NCI-H146 treated with DMSO at 0.1 percent for 48 hours (cell line): ENCODE results near the gene GRAMD1B.

ENCODE experiments used
- DNase-seq: peaks from one replicate; lab custom pipeline; 2025; ENCODE audit not compliant: unreplicated experiment; lab: John Stamatoyannopoulos, UW

GRAMD1B gene

GRCh38 chr11:123531325-123531724 is 101.3 kb downstream of the GRAMD1B start:
- DNase-seq, result no peak

- no peak for DNase-seq
Observed at GRCh38 chr11:123532131-123532530, 102.1 kb downstream of the GRAMD1B start.

DNA sequence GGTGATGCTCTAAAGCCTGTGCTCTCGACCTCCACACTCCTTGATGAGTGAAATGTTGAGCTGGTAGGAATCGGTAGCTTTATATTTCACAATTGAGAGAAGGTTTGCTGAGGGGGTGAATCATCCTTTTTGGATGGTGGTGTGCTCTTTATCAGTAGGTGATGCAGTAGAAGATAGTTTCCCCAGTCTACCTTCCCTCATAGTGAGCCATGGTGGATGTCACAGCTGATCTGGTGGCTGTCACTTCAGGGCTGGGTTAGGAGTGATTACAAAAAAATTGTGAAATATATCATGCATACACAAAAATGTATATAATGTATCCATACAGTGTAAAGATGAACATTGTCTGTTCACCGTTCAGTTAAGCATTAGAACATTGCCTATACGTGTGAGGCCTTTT is 105.3 kb downstream of the GRAMD1B start:
- DNase-seq, result no peak

DNA sequence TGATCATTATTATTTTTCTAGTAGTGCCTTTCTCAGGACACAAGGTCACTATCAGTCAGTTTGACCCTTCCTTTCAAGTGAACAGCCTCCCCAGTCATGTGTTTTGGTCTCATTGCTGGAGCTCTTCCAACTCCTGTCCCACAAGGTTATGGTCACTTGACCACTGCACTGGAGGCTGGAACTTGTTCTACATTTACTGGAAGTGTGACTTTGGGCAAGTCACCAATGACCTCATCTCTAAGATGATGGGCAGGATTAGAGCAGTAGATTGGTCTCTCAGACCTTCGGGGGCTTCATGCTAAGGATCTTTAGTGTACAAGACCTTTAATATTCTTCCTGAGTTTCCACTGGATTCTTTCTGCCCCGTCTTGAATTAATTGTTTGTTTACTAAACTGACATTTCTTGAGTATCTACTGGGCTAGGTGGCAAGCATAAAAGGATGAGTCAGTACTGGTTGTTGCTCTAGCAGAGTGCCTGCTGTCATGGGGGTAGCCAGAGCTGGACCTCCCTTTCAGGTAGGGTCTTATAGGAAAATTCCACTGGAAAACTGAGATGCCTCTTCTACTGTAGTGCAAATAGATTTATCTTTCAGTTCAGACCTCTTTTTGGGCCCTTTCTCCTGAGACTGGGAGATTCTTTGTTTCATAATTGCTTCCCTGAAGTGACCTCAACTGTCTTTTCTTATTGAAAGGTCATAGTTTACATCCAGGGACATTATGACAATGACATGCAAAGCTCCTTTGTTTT is 106.8 kb downstream of the GRAMD1B start:
- DNase-seq, result no peak

DNA sequence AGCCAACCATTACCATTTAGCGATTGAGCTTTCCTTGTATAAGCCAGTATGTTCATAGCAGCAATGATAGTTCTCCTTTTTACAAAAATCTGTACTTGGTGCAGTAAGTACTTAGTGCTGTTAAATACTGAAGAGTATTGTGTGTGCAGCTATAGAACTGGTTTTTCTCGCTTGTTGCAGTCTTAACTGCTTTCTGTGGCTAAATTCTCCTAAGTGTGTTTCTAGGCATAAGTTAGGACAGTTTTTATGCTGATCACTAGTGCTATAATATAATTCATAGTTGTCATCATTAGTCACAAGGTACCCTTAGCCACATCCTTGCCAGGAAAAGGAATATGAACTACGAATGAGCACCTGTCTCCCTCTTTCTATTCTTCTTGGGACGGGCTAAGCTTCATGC is 107.7 kb downstream of the GRAMD1B start:
- DNase-seq, result no peak

GRCh38 chr11:123543797-123544196 is 113.7 kb downstream of the GRAMD1B start:
- no peak for DNase-seq

DNA sequence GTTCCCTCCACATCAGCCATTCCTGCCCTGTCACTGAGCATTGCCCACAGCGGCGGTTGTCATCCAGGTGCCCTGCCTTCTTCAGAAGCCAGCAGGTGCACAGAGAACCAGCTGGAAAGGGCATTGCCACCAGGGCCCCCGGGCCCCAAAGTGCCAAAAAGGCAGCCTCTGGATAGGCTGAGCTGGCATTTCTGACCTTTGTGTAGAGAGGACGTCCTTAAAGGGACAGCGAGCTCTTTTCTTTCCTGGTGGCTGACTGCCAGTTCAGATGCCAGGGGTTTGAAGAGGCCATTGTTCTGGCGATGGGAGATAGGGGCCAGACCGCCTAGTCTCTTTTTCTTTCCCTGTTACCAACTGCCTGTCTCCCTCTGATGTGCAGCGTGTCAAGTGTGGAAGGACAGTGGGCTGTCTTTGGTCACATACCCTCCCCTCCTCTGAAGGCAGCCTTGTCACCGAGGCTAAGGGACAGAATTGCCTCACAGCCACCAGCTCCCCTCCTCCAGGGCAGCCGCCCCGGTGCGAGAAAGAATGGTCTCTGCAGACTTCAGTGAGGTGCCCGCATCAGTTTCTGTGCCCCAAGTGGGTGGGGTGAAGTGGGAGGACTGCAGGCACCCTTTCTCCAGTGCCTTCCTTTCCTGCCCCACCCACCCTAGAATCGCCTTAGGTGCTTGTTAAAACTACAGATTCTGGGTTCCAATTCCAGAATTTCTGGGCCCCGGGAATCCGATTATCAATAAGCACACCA is 114.7 kb downstream of the GRAMD1B start:
- no peak for DNase-seq

DNA sequence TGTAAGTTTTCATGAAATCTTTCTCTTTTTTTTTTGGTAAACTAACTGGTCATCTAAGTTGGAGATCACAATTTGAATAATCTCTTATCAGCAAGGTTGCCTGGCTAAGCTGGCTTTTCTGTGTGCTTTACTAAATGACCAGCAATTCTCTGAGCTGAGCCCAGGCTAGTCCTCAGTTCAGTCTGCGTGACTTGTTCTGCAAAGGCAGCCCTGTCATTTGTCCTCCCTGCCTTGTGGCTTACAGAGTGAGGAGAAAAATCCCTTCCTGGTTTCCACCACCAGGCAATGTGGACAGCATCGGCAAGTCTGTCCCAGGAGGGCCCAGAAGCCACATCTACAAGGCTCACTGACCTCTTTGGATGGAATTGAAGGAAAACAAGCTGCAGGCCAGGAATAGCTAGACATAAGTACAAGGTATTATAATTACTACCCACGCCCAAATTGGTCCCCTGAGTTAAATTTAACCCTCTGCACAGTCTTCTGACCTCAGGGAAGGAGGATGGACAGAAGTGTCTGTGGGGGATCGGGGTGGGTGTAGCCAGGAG is 115.7 kb downstream of the GRAMD1B start:
- DNase-seq, result no peak

- no peak for DNase-seq
Observed at GRCh38 chr11:123546515-123546914, 116.4 kb downstream of the GRAMD1B start.

DNA sequence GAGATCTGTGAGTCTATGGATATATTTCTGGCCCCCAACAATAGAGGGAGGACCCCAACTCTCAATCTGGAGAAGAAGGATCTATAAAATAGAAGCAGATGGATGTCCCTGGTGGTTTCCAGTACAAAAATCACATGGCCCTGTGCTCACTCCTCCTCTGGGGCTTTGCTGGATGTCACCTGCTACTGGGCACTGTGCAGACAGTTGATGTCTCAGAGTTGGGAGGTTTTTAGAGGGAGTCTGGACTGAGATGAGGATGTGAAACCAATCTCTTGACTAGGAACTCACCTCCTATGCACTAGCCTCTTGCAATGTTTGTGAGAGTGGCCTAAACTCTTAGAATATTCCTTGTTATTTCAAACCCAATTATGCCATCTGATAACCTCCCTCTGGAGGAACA is 117.1 kb downstream of the GRAMD1B start:
- no peak for DNase-seq

DNA sequence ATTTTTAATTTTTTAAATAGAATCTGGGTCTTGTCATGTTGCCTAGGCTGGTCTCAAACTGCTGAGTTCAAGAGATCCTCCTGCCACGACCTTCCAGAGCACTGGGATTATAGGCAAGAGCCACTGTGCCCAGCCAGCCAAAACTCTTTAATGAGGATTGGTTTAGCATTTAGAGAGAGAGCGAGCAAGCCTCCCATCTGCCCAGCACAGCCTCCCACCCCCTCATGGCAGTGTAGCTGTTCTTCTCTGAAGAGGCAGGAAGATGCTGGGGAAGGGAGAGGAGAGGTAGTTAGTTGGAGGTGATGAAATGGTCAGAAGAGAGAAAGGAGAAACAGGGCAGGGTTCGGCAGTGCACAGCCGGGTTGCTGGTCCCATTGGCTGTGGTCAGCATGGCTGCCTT is 118.7 kb downstream of the GRAMD1B start:
- no peak for DNase-seq

DNA sequence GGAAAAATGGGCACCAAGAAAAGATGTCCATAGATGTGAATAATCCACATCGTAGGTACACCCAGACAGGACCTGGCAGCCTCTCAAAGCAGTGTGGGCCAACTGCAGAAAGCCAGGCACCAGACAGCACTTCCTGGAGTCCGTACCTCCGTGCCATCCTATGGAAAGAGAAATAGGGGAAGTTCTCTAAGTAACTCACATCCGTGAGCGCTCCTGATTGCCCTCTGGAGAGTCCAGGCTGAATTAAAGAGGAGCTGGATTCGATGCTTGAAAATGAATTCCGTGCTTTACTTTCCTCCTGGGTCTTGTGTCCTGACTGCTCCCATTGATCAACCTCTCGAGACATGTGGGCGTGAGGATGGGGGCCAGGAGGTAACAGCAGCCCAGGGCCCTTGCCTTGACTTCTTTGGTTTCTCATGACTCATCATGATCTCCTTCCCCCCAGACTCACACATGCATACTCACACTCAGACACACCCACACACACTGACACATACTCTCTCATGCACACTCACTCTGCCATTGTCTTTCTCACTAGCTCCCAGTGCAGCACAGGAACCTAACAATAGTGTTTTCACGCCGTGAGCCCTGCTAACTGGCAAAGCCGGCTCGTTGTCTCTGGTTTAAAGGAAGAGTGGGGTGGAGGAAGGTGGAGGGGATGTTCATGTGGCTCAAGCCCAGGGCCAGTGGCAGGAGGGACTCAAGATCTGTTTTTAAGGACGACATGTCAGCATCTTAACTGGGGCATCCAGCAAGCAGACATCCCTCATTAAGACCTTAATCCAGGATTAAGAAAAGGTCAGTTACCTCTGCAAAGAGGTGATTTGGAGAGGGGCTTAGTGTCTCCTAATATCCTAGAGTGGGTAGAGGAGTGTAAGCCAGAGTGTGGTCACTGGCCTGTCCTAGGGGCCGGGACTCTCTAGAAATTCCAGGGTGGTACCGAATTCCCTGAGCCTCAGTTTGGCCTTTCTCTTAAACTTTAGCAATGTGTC is 120.2 kb downstream of the GRAMD1B start:
- DNase-seq, result no peak

- no peak for DNase-seq
Observed at GRCh38 chr11:123551079-123551478, 121.0 kb downstream of the GRAMD1B start.

- no peak for DNase-seq
Observed at GRCh38 chr11:123556633-123557032, 126.6 kb downstream of the GRAMD1B start.

DNA sequence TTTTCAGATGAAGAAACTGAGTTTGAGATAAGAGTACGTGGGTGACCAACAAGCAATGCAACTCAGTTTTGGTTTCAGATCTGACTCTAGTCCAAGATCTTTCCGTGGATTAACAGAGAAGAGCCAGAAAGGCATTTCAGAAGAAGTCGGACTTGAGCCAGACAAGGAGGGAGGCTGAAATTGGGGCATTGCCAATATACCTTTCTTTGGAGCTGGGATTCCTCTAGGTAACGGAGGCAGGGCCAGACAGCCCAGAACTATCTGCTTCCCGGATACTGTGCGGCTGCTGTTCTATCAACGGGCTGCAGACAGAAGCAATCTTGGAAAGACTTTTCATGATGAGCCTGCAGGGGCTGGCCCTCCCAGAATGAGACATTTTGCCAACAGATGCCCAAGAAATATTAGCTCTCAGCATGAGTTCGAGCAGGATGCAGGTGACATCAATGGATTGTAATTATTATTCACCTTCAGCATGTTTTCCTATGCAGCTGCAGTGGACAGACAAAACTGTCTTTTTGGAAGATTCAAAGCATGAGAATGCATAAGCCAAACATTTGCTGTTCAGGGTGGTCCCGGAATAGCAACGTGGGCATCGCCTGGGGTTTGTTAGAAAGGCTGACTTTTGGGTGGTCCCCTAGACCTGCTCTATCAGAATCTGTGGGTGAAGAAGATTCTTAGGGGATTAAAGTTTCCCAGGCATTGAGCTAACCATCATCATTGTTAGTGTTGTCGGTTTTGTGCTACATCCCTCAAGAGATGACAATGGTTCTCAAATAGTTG is 128.7 kb downstream of the GRAMD1B start:
- DNase-seq, result no peak

DNA sequence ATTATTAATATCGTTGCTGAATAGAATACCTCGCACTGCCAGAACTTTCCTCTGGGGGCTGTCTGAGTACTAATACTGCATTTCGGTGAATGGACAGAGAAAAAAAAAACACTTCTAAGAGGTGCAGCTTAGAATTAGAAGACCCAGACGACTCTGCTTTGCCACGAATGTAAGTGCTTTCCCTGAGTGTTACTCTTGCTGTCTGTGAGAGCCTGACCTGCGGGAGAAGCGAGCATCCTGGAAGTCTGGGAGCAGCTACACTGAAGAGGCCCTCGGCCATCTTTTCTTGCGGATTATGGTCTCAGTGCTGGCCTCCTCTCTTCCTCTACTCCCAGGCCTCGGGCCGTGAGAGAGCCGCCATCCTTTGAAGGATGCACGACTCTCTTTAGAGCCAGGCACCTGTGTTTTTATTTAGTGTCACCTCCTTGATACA is 129.5 kb downstream of the GRAMD1B start:
- DNase-seq, result no peak

- no peak for DNase-seq
Observed at GRCh38 chr11:123560006-123560405, 129.9 kb downstream of the GRAMD1B start.

DNA sequence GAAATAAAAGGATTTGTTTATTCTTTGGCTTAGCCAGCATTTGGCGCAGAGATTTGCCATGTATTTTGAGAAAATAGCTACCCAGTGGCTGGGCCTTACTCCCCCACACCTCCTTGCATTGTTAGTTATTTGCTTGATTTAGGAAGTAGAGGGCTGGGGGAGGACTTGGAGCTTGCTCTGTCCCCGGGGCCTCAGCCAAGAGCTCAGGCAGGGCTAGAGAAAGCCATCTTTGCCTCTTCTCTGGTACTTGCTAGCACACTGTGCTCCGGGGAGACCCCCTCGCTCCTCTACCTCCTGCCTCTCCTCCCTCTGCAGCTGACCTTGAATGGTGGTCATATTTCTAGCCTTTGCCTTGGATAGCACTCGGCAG is 131.3 kb downstream of the GRAMD1B start:
- no peak for DNase-seq

- DNase-seq, result no peak
Observed at GRCh38 chr11:123562158-123562557, 132.1 kb downstream of the GRAMD1B start.

DNA sequence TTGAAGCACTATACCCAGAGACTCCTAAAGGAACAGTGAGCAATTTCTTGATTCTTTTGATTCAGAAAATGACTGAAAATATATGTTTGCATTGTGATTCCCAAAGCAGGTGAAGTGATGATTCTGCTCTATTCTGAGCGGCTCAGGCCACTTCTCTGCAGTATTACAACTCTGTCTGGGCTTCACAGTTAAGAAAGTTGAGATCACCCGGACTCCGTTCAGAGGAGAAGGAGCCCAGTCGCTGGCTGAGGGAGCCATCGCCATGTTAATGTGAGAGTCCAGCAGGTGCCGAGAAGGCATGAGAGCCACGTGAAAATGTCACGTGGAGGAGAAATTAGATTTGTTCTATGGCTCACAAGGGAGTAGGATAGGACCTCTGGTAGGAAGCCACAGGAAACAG is 132.8 kb downstream of the GRAMD1B start:
- no peak for DNase-seq
